Measurements from ENCODE around the gene STRA8. TPM values are rescaled to one million over a fixed set of nuclear protein-coding genes. Genes with fewer than 3 reads are reported as not detected.

Gene STRA8
- total RNA-seq, 4 donors from 2014 or later: not detected

GRCh38 chr7:135253851-135254771 lies 20.5 kb downstream of the STRA8 start:
- peak overlapping the region; percentile 29 to 78 (median 68) for H3K27ac ChIP-seq
- H3K27me3 ChIP-seq: no peaks in the 10 kb centered on the region
- no peak overlapping the region for H3K4me3 ChIP-seq
- in situ Hi-C loops (cut with MboI; ENCODE audit: low sequenced_read_pairs in 4 of 4) (no loop called here), intact Hi-C loops (cut with DNase I; ENCODE audit: low total_unique reads) (no loop called here)
- no peak for TF ChIP-seq CTCF (IDR thresholded peaks at IDR 0.05 in 4 of 5, conservative IDR thresholded peaks at IDR 0.05 in 1 of 5)
- no peak for TF ChIP-seq POLR2A (IDR thresholded peaks at IDR 0.05)
- peaks cover 22 to 23% of the 10 kb centered on the region in 2 donors for H3K4me1 ChIP-seq
- peak; percentile 82 to 90 for ATAC-seq
- H3K9me3 ChIP-seq: no peaks in the 10 kb centered on the region
- H3K36me3 ChIP-seq: no peaks in the 10 kb centered on the region
- peak; percentile 49 to 68 for DNase-seq

- DNase-seq: no peak
- Histone ChIP-seq H3K27me3 (no peaks in the 10 kb centered on the region), H3K36me3 (no peaks in the 10 kb centered on the region), H3K27ac (no peak overlapping the region), H3K4me3 (no peak overlapping the region), H3K9me3 (no peaks in the 10 kb centered on the region), H3K4me1 (peaks cover 22 to 23% of the 10 kb centered on the region in 2 donors)
- ATAC-seq: no peak
- TF ChIP-seq CTCF (IDR thresholded peaks at IDR 0.05 in 4 of 5, conservative IDR thresholded peaks at IDR 0.05 in 1 of 5) (no peak), POLR2A (IDR thresholded peaks at IDR 0.05) (no peak)
- intact Hi-C loops (cut with DNase I; ENCODE audit: low total_unique reads) (no loop called here), in situ Hi-C loops (cut with MboI; ENCODE audit: low sequenced_read_pairs in 4 of 4) (no loop called here)
Measured at GRCh38 chr7:135257790-135258189, 24.2 kb downstream of the STRA8 start.

- H3K27me3 ChIP-seq: no peaks in the 10 kb centered on the region
- intact Hi-C loops (cut with DNase I; ENCODE audit: low total_unique reads) (no loop called here), in situ Hi-C loops (cut with MboI; ENCODE audit: low sequenced_read_pairs in 4 of 4) (no loop called here)
- H3K4me3 ChIP-seq: no peak overlapping the region
- DNase-seq: no peak
- TF ChIP-seq POLR2A (IDR thresholded peaks at IDR 0.05): no peak
- TF ChIP-seq CTCF (IDR thresholded peaks at IDR 0.05 in 4 of 5, conservative IDR thresholded peaks at IDR 0.05 in 1 of 5): no peak
- no peaks in the 10 kb centered on the region for H3K36me3 ChIP-seq
- no peaks in the 10 kb centered on the region for H3K9me3 ChIP-seq
- ATAC-seq: no peak
- peaks cover 18 to 20% of the 10 kb centered on the region in 2 donors for H3K4me1 ChIP-seq
- H3K27ac ChIP-seq: no peak overlapping the region
Measured at GRCh38 chr7:135258585-135258984, 24.9 kb downstream of the STRA8 start.

- no peak for ATAC-seq
- no peaks in the 10 kb centered on the region for H3K9me3 ChIP-seq
- no peaks in the 10 kb centered on the region for H3K36me3 ChIP-seq
- no peak overlapping the region for H3K4me3 ChIP-seq
- in situ Hi-C loops (cut with MboI; ENCODE audit: low sequenced_read_pairs in 4 of 4) (no loop called here), intact Hi-C loops (cut with DNase I; ENCODE audit: low total_unique reads) (no loop called here)
- no peak overlapping the region for H3K27ac ChIP-seq
- peaks cover 8 to 9% of the 10 kb centered on the region in 2 donors for H3K4me1 ChIP-seq
- DNase-seq: no peak
- no peaks in the 10 kb centered on the region for H3K27me3 ChIP-seq
- TF ChIP-seq POLR2A (IDR thresholded peaks at IDR 0.05): no peak
- TF ChIP-seq CTCF (IDR thresholded peaks at IDR 0.05 in 4 of 5, conservative IDR thresholded peaks at IDR 0.05 in 1 of 5): no peak
Measured at GRCh38 chr7:135259702-135260101, 26.1 kb downstream of the STRA8 start.
